ENCODE data around the gene PON1.

The PON1 gene

GRCh38 chr7:95327356-95327755 is 3.0 kb upstream of the PON1 start:
- DNase-seq (ENCODE audit: low read depth in 2 of 2): peak; percentile 36 to 50
- no peak for TF ChIP-seq CTCF (IDR thresholded peaks at IDR 0.05; ENCODE audit: low read depth, low read length)
- no peak overlapping the region for H3K4me3 ChIP-seq (replicated peaks in 1 of 2; ENCODE audit: low read depth in 2 of 2, low read length in 2 of 2)

- DNase-seq (ENCODE audit: low read depth in 2 of 2): no peak
- TF ChIP-seq CTCF (IDR thresholded peaks at IDR 0.05; ENCODE audit: low read depth, low read length): no peak
- no peak overlapping the region for H3K4me3 ChIP-seq (replicated peaks in 1 of 2; ENCODE audit: low read depth in 2 of 2, low read length in 2 of 2)
Measured at GRCh38 chr7:95323410-95324129, 762 bp downstream of the PON1 start.

- H3K4me3 ChIP-seq (replicated peaks in 1 of 2; ENCODE audit: low read depth in 2 of 2, low read length in 2 of 2): no peak overlapping the region
- DNase-seq (ENCODE audit: low read depth in 2 of 2): peak in 1 of 2 donors; percentile 38
- no peak for TF ChIP-seq CTCF (IDR thresholded peaks at IDR 0.05; ENCODE audit: low read depth, low read length)
Measured at GRCh38 chr7:95322854-95323253, 1.5 kb downstream of the PON1 start.

- no peak for DNase-seq (ENCODE audit: low read depth in 2 of 2)
- H3K4me3 ChIP-seq (replicated peaks in 1 of 2; ENCODE audit: low read depth in 2 of 2, low read length in 2 of 2): no peak overlapping the region
- no peak for TF ChIP-seq CTCF (IDR thresholded peaks at IDR 0.05; ENCODE audit: low read depth, low read length)
Measured at GRCh38 chr7:95322396-95322795, 1.9 kb downstream of the PON1 start.

GRCh38 chr7:95321720-95322119 is 2.6 kb downstream of the PON1 start:
- no peak for TF ChIP-seq CTCF (IDR thresholded peaks at IDR 0.05; ENCODE audit: low read depth, low read length)
- DNase-seq (ENCODE audit: low read depth in 2 of 2): no peak
- no peak overlapping the region for H3K4me3 ChIP-seq (replicated peaks in 1 of 2; ENCODE audit: low read depth in 2 of 2, low read length in 2 of 2)

GRCh38 chr7:95320651-95321050 is 3.7 kb downstream of the PON1 start:
- TF ChIP-seq CTCF (IDR thresholded peaks at IDR 0.05; ENCODE audit: low read depth, low read length): no peak
- no peak overlapping the region for H3K4me3 ChIP-seq (replicated peaks in 1 of 2; ENCODE audit: low read depth in 2 of 2, low read length in 2 of 2)
- no peak for DNase-seq (ENCODE audit: low read depth in 2 of 2)

- H3K4me3 ChIP-seq (replicated peaks in 1 of 2; ENCODE audit: low read depth in 2 of 2, low read length in 2 of 2): no peak overlapping the region
- DNase-seq (ENCODE audit: low read depth in 2 of 2): no peak
- TF ChIP-seq CTCF (IDR thresholded peaks at IDR 0.05; ENCODE audit: low read depth, low read length): no peak
Measured at GRCh38 chr7:95319570-95319969, 4.8 kb downstream of the PON1 start.
